GM21576 (cell line): Measurements from ENCODE around the gene RIPK3.

ENCODE experiments used
- ATAC-seq: cut with Tn5 transposase; IDR thresholded peaks from one replicate; pipeline ENCODE4 v1.9.1; 2021; ENCODE audit warnings: mild to moderate bottlenecking, moderate library complexity; ENCODE audit not compliant: unreplicated experiment

Gene RIPK3

GRCh38 chr14:24307575-24308341, 32.0 kb downstream of the RIPK3 start, which contains the start of gene CIDEB:
CIDEB (minus strand) TSS chr14:24307977; CDS start chr14:24307858, 119 bp downstream.
- ATAC-seq, result no peak

- no peak for ATAC-seq
Observed at GRCh38 chr14:24307156-24307574, 32.6 kb downstream of the RIPK3 start.

GRCh38 chr14:24304019-24304387, 35.8 kb downstream of the RIPK3 start:
- no peak for ATAC-seq

GRCh38 chr14:24300326-24300980, 39.3 kb downstream of the RIPK3 start:
- no peak for ATAC-seq

GRCh38 chr14:24299255-24300191, 40.3 kb downstream of the RIPK3 start, which contains the start of the genes DHRS1 and NOP9:
DHRS1 (minus strand) TSS chr14:24299780; CDS start chr14:24299106, 674 bp downstream.
NOP9 (plus strand) TSS chr14:24299850; CDS start chr14:24299955, 105 bp downstream.
- ATAC-seq, result peak; percentile 64

GRCh38 chr14:24298892-24299254, 40.9 kb downstream of the RIPK3 start:
- peak; percentile 8 for ATAC-seq

- ATAC-seq, result peak; percentile 1
Observed at GRCh38 chr14:24297190-24297964, 42.4 kb downstream of the RIPK3 start.

GRCh38 chr14:24296341-24297157, 43.2 kb downstream of the RIPK3 start:
- ATAC-seq, result peak; percentile 40

- no peak for ATAC-seq
Observed at GRCh38 chr14:24293525-24293924, 46.3 kb downstream of the RIPK3 start.

GRCh38 chr14:24292118-24292807, 47.5 kb downstream of the RIPK3 start:
- no peak for ATAC-seq

GRCh38 chr14:24291446-24292117, 48.2 kb downstream of the RIPK3 start:
- no peak for ATAC-seq

GRCh38 chr14:24290746-24291145, 49.0 kb downstream of the RIPK3 start:
- ATAC-seq, result no peak

GRCh38 chr14:24289649-24290280, 50.0 kb downstream of the RIPK3 start:
- ATAC-seq, result peak; percentile 79

- no peak for ATAC-seq
Observed at GRCh38 chr14:24286996-24287395, 52.8 kb downstream of the RIPK3 start.
